ENCODE measurements around the gene CNTD1.
"Not testable (repeated sequence)": the region's sequence is repeated elsewhere in the genome, so short reads cannot be mapped to it uniquely, and the experiment has no call there.

Gene CNTD1

GRCh38 chr17:42855048-42855596 lies 56.5 kb downstream of the CNTD1 start:
- TF ChIP-seq, protein P1, sequence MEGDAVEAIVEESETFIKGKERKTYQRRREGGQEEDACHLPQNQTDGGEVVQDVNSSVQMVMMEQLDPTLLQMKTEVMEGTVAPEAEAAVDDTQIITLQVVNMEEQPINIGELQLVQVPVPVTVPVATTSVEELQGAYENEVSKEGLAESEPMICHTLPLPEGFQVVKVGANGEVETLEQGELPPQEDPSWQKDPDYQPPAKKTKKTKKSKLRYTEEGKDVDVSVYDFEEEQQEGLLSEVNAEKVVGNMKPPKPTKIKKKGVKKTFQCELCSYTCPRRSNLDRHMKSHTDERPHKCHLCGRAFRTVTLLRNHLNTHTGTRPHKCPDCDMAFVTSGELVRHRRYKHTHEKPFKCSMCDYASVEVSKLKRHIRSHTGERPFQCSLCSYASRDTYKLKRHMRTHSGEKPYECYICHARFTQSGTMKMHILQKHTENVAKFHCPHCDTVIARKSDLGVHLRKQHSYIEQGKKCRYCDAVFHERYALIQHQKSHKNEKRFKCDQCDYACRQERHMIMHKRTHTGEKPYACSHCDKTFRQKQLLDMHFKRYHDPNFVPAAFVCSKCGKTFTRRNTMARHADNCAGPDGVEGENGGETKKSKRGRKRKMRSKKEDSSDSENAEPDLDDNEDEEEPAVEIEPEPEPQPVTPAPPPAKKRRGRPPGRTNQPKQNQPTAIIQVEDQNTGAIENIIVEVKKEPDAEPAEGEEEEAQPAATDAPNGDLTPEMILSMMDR (conservative IDR thresholded peaks at IDR 0.05; ENCODE audit: low read depth, low read length) = no peak
- Histone ChIP-seq H3K4me2 (no peak overlapping the region), H3K79me2 (ENCODE audit: insufficient read depth, low read depth) (no peaks in the 10 kb centered on the region)

DNA sequence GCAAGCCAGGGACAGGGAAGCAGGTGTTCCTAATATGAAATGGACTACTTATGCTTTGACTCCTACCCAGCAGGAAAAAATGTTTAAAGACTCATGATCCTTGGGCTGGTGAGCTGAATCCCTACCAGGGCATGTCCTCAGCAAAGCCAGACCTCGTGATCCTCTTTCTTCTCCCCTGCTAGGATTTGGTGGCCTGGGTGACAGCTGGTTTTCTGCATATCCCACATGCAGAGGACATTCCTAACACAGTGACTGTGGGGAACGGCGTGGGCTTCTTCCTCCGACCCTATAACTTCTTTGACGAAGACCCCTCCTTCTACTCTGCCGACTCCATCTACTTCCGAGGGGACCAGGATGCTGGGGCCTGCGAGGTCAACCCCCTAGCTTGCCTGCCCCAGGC lies 57.4 kb downstream of the CNTD1 start:
- not testable (repeated sequence) for H3K9ac ChIP-seq; H3K27ac ChIP-seq; H3K36me3 ChIP-seq (ENCODE audit: insufficient read depth); H3K27me3 ChIP-seq (ENCODE audit: insufficient read depth, low read depth); H3K4me2 ChIP-seq; H2AFZ ChIP-seq (ENCODE audit: low read depth); H4K20me1 ChIP-seq (ENCODE audit: insufficient read depth); H3K4me3 ChIP-seq (IDR thresholded peaks at IDR 0.05; ENCODE audit: insufficient read depth, low read depth, low read length); H3K79me2 ChIP-seq (ENCODE audit: insufficient read depth, low read depth)
- H3K4me1 ChIP-seq (ENCODE audit: low read depth, poor library complexity, severe bottlenecking) = peaks cover 28% of the 10 kb centered on the region

More at GRCh38 chr17:42855048-42855596, 56.5 kb downstream of the CNTD1 start:
- Histone ChIP-seq H3K36me3 (ENCODE audit: insufficient read depth) (no peaks in the 10 kb centered on the region), H3K9ac (no peak overlapping the region), H4K20me1 (ENCODE audit: insufficient read depth) (no peaks in the 10 kb centered on the region), H3K27me3 (ENCODE audit: insufficient read depth, low read depth) (no peaks in the 10 kb centered on the region), H3K27ac (no peak overlapping the region), H3K4me3 (IDR thresholded peaks at IDR 0.05; ENCODE audit: insufficient read depth, low read depth, low read length) (no peak overlapping the region), H2AFZ (ENCODE audit: low read depth) (no peak overlapping the region), H3K4me1 (ENCODE audit: low read depth, poor library complexity, severe bottlenecking) (peaks cover 36% of the 10 kb centered on the region)

DNA sequence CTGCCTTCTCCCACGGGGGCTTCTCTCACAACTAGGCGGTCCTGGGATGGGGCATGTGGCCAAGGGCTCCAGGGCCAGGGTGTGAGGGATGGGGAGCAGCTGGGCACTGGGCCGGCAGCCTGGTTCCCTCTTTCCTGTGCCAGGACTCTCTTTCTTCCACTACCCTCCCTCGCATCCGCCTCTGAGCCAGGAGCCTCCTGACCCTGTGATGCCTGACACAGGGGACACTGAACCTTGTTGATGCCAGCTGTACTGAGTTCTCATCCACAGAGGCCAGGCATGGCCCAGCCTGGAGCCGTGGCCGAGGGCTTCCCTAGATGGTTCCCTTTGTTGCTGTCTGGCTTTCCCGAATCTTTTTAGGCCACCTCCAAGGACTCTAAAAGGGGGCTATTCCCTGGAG lies 57.9 kb downstream of the CNTD1 start:
- not testable (repeated sequence) for H2AFZ ChIP-seq (ENCODE audit: low read depth); H3K4me2 ChIP-seq; H3K79me2 ChIP-seq (ENCODE audit: insufficient read depth, low read depth); H3K4me3 ChIP-seq (IDR thresholded peaks at IDR 0.05; ENCODE audit: insufficient read depth, low read depth, low read length); H3K9ac ChIP-seq; H3K27ac ChIP-seq; H4K20me1 ChIP-seq (ENCODE audit: insufficient read depth); H3K36me3 ChIP-seq (ENCODE audit: insufficient read depth); H3K27me3 ChIP-seq (ENCODE audit: insufficient read depth, low read depth)
- H3K4me1 ChIP-seq (ENCODE audit: low read depth, poor library complexity, severe bottlenecking) = peaks cover 28% of the 10 kb centered on the region

- peaks cover 22% of the 10 kb centered on the region for H3K4me1 ChIP-seq (ENCODE audit: low read depth, poor library complexity, severe bottlenecking)
- H2AFZ ChIP-seq (ENCODE audit: low read depth) = no peak overlapping the region
- no peak overlapping the region for H3K27ac ChIP-seq
- TF ChIP-seq, protein P1 (conservative IDR thresholded peaks at IDR 0.05; ENCODE audit: low read depth, low read length) = no peak
- H3K79me2 ChIP-seq (ENCODE audit: insufficient read depth, low read depth) = no peaks in the 10 kb centered on the region
- H3K4me2 ChIP-seq = no peak overlapping the region
- no peaks in the 10 kb centered on the region for H3K36me3 ChIP-seq (ENCODE audit: insufficient read depth)
- no peaks in the 10 kb centered on the region for H4K20me1 ChIP-seq (ENCODE audit: insufficient read depth)
- H3K4me3 ChIP-seq (IDR thresholded peaks at IDR 0.05; ENCODE audit: insufficient read depth, low read depth, low read length) = no peak overlapping the region
- H3K27me3 ChIP-seq (ENCODE audit: insufficient read depth, low read depth) = no peaks in the 10 kb centered on the region
- H3K9ac ChIP-seq = no peak overlapping the region
Observed at GRCh38 chr17:42857389-42857788, 58.7 kb downstream of the CNTD1 start.
